ENCODE measurements around the gene PRDX5.

GRCh38 chr11:64292460-64293254 lies 25.3 kb upstream of the PRDX5 start:
- TF ChIP-seq CHD4 (IDR thresholded peaks at IDR 0.05) (no peak), POLR2A (IDR thresholded peaks at IDR 0.05; ENCODE audit: low read depth, low read length) (no peak), ETV6 (conservative IDR thresholded peaks at IDR 0.05 in 1 of 2, IDR thresholded peaks at IDR 0.05 in 1 of 2; ENCODE audit: borderline replicate concordance in 1 of 2, low read depth in 1 of 2) (no peak)

Data from GM12878 (cell line).